GM21390 (cell line): ENCODE data around the gene TIFAB.

ENCODE experiments used
- ATAC-seq: cut with Tn5 transposase; IDR thresholded peaks from one replicate; pipeline ENCODE4 v1.9.1; 2021; ENCODE audit not compliant: unreplicated experiment

The TIFAB gene

DNA sequence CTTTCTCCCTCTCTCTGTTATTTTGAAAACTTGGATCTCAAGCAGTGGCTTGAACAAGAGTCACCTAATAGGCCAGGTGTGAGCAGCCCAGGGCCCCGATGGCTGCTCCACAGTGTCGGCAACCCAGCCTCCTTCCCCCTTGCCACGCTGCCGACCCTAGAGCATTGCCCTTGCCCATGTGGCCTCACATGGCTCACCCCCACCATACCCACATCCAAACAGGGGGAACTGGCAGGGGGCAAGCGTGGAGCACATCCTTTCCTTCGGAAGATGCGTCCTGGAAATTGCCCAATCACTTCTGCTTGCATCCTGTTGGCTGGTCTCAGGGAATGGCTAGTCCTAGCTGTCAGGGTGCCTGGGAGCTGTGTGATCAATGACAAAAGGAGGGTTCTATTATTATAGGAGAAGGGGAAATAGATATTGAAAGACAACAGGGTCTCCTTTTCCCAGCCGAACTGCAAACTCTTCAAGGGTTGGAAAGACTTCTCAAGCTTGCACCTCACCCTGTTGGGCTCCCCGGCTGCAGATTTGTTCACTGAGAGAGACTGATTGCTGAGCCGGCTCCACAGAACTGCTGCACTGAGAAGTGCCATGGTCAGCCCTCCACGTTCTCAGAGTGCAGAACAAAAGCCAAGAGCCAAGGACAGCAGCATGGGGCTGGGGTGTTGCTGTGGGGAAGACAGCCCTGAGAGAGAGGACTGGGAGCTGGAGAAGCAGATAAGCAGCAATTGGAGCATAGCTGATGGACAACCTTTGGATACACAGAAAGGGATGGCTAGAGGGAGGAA lies 8.3 kb upstream of the TIFAB start:
- ATAC-seq: no peak

DNA sequence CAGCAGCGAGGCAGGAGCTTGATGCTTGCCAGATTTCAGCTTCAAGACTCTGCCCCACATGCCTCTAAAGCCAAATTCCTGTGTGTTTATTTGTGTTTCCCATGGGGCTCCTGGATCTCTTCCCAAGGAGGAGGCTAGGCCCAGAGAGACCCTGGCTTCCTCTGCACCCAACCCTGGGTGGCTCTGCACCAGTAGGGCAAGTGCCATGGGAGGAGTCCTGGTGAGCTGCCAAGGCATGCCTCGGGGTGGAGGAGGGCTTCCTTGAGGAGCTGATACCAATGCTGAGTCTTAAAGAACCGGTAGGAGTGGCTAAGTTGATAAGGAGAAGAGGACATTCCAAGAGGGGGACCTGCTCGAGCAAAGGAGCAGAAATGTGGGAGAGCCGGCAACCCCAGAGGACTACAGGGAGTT lies 6.8 kb upstream of the TIFAB start:
- no peak for ATAC-seq

DNA sequence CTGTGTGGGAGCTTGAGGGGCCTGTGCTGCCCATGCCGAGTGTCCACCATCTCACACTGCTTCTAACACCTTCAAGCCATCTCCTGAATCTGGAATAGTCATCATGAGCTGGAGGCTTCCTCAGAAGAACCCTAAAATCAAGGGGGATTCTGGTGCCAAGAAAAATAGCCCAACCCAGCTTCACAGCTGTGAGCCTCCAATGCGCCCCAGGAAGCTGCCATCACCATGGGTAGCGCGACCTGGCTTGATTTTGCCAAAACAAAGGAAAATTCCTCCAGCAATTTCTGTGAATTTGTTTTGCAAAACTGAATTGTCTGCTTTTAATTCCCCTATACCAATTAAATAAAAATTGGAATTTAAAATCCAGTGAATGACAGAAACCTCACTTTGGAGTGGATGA lies 6.2 kb upstream of the TIFAB start:
- ATAC-seq: no peak

DNA sequence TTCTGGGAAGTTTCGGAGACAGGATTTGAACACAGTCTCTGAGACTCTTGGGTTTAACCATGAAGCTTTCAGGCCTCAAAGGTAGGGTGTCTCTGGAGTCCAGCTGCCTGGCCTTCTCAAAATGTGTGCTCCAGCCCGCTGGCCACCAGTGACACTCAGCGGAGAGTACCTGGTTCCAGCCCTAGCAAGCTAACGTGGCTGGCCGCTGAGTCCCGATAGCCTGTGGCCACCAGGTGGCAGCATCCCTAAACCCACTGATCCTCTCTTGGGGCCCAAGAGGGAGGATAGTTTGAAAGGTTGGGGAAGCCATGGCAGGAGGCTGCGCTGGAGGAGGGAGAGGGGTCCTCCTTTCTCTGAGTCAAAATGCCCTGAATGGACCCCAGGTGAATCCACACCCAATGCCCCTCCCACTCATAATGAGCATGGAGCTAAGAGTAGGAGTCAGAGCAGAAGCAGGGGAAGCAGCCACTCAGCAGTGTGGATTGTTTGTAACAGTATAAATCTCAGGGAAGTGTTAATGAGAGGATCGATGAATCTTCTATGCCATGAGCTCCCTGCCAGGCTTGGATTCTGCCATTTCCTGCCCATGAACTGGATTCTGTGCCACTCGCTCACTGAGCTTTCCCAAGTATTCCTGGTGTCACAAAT lies 5.4 kb upstream of the TIFAB start:
- peak; percentile 63 for ATAC-seq

DNA sequence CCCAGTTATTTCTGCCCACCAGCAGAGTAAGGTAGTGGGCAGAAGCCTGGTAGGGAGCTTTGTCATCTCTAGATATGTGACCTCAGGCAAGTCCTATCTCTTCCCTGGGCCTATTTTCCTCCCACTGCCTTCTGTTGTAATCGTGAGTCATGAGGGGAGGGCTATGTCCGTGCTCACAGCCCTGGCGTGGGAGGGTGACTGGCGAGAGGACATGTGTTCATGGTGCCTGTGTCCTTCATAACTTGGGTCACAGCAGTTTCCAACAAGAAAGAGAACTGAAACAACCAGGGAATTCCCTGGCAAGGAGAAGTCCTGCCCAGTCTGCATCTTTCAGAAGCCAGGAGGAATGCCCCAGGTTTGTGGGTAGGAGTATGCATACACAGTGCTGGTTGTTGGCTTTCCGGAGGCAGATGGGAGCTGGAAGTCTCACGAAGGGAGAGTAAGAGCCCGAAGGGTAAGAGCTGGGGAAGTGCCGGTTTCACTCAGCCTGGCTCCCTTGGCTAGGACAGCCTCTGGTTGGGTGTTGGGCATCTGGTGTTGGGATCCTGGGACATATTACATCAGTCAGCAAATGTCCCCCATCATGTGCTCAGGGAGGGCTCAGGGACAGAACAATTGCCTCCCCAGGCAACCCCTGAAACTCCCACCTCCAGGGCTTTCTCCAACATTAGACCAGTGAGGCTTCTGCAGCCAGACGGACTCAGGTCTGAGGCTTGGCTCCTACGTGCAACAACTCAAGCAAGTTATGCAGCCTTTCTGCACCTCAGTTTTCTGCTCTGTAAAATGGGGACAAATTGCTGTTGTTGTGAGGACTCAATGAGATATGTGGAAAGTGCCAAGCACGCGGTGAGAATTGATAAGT lies 4.3 kb upstream of the TIFAB start:
- peak; percentile 46 for ATAC-seq

GRCh38 chr5:135455876-135456237 lies 3.7 kb upstream of the TIFAB start:
- ATAC-seq: no peak

- no peak for ATAC-seq
Measured at GRCh38 chr5:135454946-135455345, 2.8 kb upstream of the TIFAB start.

DNA sequence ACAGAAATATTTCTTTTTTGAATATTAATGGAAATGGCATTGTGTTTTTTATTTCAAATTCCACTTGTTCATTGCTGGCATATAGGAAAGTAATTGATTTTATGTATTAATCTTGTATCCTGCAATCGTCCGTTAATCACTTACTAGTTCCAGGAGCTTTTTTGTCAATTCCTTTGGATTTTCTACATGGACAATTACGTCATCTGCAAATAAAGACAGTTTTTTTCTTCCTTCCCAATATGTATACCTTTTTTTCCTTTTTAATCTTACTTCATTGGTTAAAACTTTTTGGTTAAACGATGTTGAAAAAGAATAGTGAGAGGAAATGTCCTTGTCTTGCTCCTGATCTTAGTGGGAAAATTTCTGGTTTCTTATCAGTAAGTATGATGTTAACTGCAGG lies 1.5 kb upstream of the TIFAB start:
- no peak for ATAC-seq

DNA sequence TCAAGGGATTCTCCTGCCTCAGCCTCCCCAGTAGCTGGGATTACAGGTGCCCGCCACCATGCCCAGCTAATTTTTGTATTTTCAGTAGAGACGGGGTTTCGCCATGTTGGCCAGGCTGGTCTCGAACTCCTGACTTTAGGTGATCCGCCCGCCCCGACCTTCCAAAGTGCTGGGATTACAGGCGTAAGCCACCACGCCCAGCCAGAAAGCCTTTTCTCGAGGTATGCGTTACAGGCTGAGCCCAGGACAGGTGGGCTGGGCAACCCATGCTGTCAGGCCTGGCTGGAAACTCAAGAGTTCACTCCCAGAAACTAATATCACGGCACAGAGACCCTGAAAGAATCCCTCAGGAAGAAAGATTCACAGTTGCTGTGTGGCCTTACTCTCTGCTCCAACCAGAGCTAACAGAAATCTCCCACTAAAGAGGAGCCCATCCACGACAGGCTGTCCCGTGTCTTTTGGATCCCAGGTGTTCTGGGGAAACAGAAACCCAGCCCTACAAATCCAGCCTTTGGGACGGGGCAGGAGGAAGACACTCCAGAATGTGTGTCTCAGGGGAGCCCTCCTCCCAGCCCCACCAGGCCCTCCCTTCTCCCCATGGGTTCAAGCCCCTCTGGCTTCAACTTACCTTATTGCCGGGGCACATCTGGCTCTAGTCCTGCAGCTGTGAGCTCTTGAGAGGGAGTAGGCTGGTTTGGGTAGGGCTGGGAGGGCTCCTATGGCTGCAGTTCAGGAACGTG lies 400 bp downstream of the TIFAB start:
- ATAC-seq: no peak

GRCh38 chr5:135450952-135451351 lies 1.2 kb downstream of the TIFAB start:
- no peak for ATAC-seq

GRCh38 chr5:135450336-135450735 lies 1.8 kb downstream of the TIFAB start:
- ATAC-seq: no peak

- no peak for ATAC-seq
Measured at GRCh38 chr5:135449644-135450043, 2.5 kb downstream of the TIFAB start.

DNA sequence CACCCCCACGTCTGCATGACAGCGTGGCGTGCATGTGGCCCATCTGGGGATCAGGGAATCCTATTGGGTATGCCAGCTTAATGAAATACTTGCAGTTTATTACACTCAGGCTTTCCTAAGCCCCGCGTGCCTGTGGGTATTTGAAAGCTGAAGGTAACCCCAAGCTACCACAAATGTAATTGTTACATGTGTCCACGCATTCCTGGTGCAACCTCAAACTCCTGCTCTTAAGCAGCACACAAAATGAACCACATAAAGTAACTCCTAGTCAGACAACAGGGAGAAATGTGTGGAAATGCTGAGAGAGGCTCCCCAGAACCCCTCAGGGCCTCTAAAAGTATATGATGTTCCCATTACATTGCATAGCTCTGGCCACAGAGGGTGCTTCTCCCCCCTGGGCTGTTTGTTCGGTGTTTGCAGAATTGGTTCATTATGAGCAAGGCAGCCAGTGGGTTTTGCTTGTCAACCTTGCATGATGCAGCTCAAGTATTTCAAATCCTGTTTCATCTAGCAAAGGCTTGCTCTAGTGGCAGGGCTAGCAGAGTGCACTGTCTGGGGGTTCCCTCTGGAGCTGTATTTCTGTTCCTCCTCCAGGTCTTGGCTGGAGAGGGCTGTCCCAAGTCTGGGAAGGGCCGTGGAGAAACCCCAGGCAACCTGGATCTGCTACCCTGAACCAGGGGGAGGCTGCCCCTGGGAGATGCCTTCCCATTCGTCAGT lies 3.2 kb downstream of the TIFAB start:
- no peak for ATAC-seq

DNA sequence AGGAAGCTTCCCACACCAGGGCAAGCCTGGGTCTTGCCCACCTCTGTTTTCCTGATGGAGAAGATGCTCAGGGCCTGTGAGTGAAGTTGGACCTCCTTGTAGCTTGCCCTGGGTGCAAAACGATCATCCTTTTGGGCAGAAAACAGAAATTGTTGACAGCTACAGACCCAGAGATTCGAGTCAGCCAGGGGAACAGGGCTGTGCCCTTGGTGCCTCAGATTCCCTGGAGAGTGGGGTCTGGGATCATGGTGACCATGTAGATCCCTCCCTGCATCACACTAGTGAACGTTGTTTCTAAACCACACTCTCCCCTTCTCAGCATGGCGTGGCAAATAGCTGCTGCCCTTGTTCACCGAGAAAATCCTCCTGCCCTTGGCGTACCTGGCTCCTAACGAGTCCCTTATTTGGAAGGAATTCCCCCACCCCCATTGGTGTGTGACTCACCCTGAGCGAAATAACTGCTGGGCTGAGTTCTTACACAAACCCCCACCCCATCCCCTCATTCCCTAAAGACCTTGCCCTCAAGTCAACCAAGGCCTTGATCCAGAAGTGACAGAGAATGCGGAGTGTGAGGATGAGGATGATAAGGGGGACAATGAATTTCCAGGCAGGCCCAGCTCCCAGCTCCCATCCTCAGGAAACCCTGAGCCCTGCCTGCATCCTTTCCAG lies 3.9 kb downstream of the TIFAB start:
- no peak for ATAC-seq

GRCh38 chr5:135447298-135447929 lies 4.7 kb downstream of the TIFAB start, which contains the start of gene DCANP1:
TSS of gene DCANP1 (minus strand) at chr5:135447348. CDS start at chr5:135447108, 240 bp downstream.
- ATAC-seq: no peak

GRCh38 chr5:135446615-135447014 lies 5.5 kb downstream of the TIFAB start:
- peak; percentile 54 for ATAC-seq

DNA sequence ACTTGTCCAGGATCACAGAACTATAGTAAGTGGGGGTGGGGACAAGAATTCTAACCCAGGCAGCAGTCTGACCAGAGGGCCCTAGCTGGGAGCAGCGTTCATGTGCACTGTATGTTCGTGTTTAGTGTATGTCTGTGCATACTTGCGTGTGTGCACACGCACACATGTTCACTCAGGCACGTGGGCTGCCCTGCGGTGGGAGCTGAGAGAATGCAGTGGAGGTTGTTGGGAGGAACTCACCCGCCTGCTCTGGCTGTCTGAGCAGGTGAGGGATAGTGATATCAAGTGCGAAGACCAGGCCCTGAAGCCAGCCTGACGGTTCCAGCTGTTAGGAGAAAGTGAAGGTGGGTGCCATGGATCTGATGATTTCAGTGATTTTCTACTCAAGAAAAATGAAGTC lies 5.9 kb downstream of the TIFAB start:
- ATAC-seq: peak; percentile 11

DNA sequence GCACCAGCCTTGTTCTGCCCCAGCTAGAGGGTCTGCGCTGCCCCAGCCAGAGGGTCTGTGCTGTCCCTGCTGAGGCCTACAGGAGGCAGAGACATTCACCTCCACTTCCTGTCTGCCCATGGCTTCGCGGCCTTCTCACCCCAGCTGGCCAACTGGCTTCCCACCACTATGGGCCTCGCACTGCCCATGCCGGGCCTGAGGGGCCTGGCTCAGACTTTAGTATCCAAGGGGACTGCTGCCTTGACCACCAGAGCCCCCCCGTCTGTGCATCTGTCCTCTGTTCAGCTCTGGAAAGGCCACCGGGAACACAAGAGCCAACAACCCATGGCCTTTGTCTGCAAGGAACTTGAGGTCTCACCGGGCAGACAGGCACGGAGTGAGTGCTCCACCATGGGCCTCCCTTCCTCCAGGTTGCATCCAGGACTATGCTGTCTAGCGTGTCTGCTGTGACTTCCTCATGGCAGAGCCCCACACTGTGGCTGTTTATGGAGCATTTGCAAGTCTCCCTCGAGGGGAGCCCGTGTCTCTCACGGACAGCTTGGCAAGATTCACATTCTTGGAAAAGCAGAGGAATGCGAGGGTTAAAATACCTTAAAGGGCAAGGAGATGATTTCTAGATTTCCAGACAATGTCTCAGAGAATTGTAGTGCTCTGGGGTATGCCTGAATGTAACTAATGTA lies 6.7 kb downstream of the TIFAB start:
- ATAC-seq: no peak

DNA sequence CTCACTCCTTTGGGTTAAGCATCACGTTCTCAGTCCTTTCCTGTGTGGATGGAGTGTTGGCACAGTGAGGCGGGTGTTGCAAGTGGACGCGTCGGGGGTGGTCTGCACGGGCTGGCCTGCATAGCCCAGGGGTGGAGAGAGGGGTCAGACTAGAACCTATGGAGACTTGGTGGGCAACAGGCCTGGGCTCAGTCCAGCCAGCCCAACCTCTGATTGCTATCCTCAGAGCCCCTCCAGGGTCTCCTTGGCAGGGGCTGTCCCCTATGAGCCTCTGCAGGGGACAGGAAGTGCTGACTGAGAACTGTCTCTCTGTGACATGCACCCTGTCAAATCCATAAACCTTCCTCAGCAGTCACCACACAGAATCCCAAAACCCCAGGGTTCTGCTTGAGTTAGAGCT lies 7.3 kb downstream of the TIFAB start:
- ATAC-seq: no peak
